Gastroesophageal sphincter (tissue), 3 donors: ENCODE results near the gene ENG.

ENCODE experiments used
- CTCF ChIP-seq, 4 experiments: fragments of 200-600 bp in 2 of 4; fragments of 450-650 bp in 2 of 4; sonication (generic) in 1 of 4; IDR thresholded peaks; one replicate each; pipeline ENCODE4 v1.5.1; 2017 to 2019; ENCODE audit warnings: antibody characterized with exemption in 4 of 4, mild to moderate bottlenecking in 2 of 4, moderate library complexity in 2 of 4
- POLR2A ChIP-seq, 2 donors: fragments of 450-650 bp; IDR thresholded peaks; one replicate each; pipeline ENCODE4 v1.6.1; 2017; ENCODE audit warnings: antibody characterized with exemption in 2 of 2, mild to moderate bottlenecking in 2 of 2, moderate library complexity in 1 of 2
- POLR2AphosphoS5 ChIP-seq: sonication (generic); formaldehyde crosslinking; IDR thresholded peaks from one replicate; pipeline ENCODE4 v1.6.1; 2017; ENCODE audit warnings: antibody characterized with exemption

- no peak for TF ChIP-seq CTCF (IDR thresholded peaks at IDR 0.05)
- TF ChIP-seq POLR2AphosphoS5, result no peak
- no peak for TF ChIP-seq POLR2A (IDR thresholded peaks at IDR 0.05)
Measured at GRCh38 chr9:127806871-127807270, 47.6 kb downstream of the ENG start.
